Uterus (tissue), 4 donors: Measurements from ENCODE around the gene ENOX2. TPM values are rescaled to one million over a fixed set of nuclear protein-coding genes. Genes with fewer than 3 reads are reported as not detected.

Experiments
- DNase-seq, 2 donors: peaks; one replicate each; pipeline ENCODE4 v3.0.0-alpha.2; 2019 to 2020
- H3K27ac ChIP-seq, 2 donors: fragments of 200-600 bp; sonication (generic); 1 replicate in 1 of 2; 2 replicates in 1 of 2; pipeline ENCODE4 v1.5.1; 2016 to 2018
- H3K27me3 ChIP-seq, 2 donors: fragments of 200-600 bp; sonication (generic); one replicate each; pipeline ENCODE4 v1.5.1; 2018 to 2019; ENCODE audit warnings: control low read depth in 1 of 2
- H3K36me3 ChIP-seq, 2 donors: fragments of 200-600 bp; sonication (generic); one replicate each; pipeline ENCODE4 v1.5.1; 2019; ENCODE audit warnings: control low read depth in 1 of 2
- H3K4me1 ChIP-seq, 2 donors: fragments of 200-600 bp; sonication (generic); one replicate each; pipeline ENCODE4 v1.5.1; 2018 to 2019; ENCODE audit warnings: control low read depth in 1 of 2
- H3K4me3 ChIP-seq, 2 donors: fragments of 200-600 bp; sonication (generic); 1 replicate in 1 of 2; 2 replicates in 1 of 2; pipeline ENCODE4 v1.5.1; 2018 to 2019; ENCODE audit warnings: mild to moderate bottlenecking in 1 of 2
- H3K9me3 ChIP-seq, 2 donors: fragments of 200-600 bp; sonication (generic); one replicate each; pipeline ENCODE4 v1.5.1; 2019; ENCODE audit warnings: control low read depth in 1 of 2
- CTCF ChIP-seq, 4 experiments: fragments of 200-600 bp in 2 of 4; fragments of 450-650 bp in 2 of 4; sonication (generic) in 2 of 4; IDR thresholded peaks; one replicate each; pipeline ENCODE4 v1.5.1; 2016 to 2019; ENCODE audit warnings: antibody characterized with exemption in 4 of 4, mild to moderate bottlenecking in 2 of 4, moderate library complexity in 1 of 4
- POLR2A ChIP-seq, 2 donors: fragments of 450-650 bp; IDR thresholded peaks; one replicate each; pipeline ENCODE4 v1.6.1; 2016; ENCODE audit warnings: antibody characterized with exemption in 2 of 2, mild to moderate bottlenecking in 1 of 2, moderate library complexity in 1 of 2
- intact Hi-C: fragments of 100-400 bp; cut with DNase I; formaldehyde crosslinking; loops from one replicate; pipeline ENCODE4 v1.15.1; 2023; ENCODE audit warnings: low total_unique reads
- total RNA-seq, 4 donors: library from RNA; depleted of rRNA in 3 of 4; stranded (reverse); fragments of >200 nt in 3 of 4; gene quantifications; one replicate each; pipeline versions ENCODE4 v1.1.0 to v1.2.4, GENCODE V29; 2014 to 2023
- donor health status: DM: yes; HTN: yes; CAD: no.

ENOX2 gene
- total RNA-seq, 4 donors from 2014 or later = 8.2 to 19.5 (median 14.8) TPM

- intact Hi-C loops = no loop called here
- H3K36me3 ChIP-seq = no peaks in the 10 kb centered on the region
- DNase-seq = no peak
- no peaks in the 10 kb centered on the region for H3K27me3 ChIP-seq
- H3K4me3 ChIP-seq = no peak overlapping the region
- no peaks in the 10 kb centered on the region for H3K9me3 ChIP-seq
- H3K4me1 ChIP-seq = no peaks in the 10 kb centered on the region
- TF ChIP-seq POLR2A (IDR thresholded peaks at IDR 0.05) (no peak), CTCF (IDR thresholded peaks at IDR 0.05) (no peak)
- no peak overlapping the region for H3K27ac ChIP-seq
These were observed 124.2 kb downstream of the ENOX2 start for GRCh38 chrX:130778773-130779172.

- intact Hi-C loops = no loop called here
- no peaks in the 10 kb centered on the region for H3K36me3 ChIP-seq
- TF ChIP-seq POLR2A (IDR thresholded peaks at IDR 0.05) (no peak), CTCF (IDR thresholded peaks at IDR 0.05) (no peak)
- no peak for DNase-seq
- no peaks in the 10 kb centered on the region for H3K9me3 ChIP-seq
- H3K27ac ChIP-seq = no peak overlapping the region
- H3K27me3 ChIP-seq = no peaks in the 10 kb centered on the region
- no peak overlapping the region for H3K4me3 ChIP-seq
- H3K4me1 ChIP-seq = no peaks in the 10 kb centered on the region
These were observed 127.2 kb downstream of the ENOX2 start for GRCh38 chrX:130775849-130776248.

GRCh38 chrX:130772776-130773143 lies 130.2 kb downstream of the ENOX2 start:
- DNase-seq = no peak
- H3K36me3 ChIP-seq = no peaks in the 10 kb centered on the region
- no peaks in the 10 kb centered on the region for H3K4me1 ChIP-seq
- intact Hi-C loops = no loop called here
- H3K27ac ChIP-seq = no peak overlapping the region
- H3K4me3 ChIP-seq = no peak overlapping the region
- H3K9me3 ChIP-seq = no peaks in the 10 kb centered on the region
- TF ChIP-seq POLR2A (IDR thresholded peaks at IDR 0.05) (no peak), CTCF (IDR thresholded peaks at IDR 0.05) (no peak)
- H3K27me3 ChIP-seq = no peaks in the 10 kb centered on the region

- no peaks in the 10 kb centered on the region for H3K36me3 ChIP-seq
- H3K27me3 ChIP-seq = no peaks in the 10 kb centered on the region
- DNase-seq = no peak
- H3K9me3 ChIP-seq = no peaks in the 10 kb centered on the region
- TF ChIP-seq CTCF (IDR thresholded peaks at IDR 0.05) (no peak), POLR2A (IDR thresholded peaks at IDR 0.05) (no peak)
- intact Hi-C loops = no loop called here
- H3K4me3 ChIP-seq = no peak overlapping the region
- H3K27ac ChIP-seq = no peak overlapping the region
- no peaks in the 10 kb centered on the region for H3K4me1 ChIP-seq
These were observed 130.8 kb downstream of the ENOX2 start for GRCh38 chrX:130772105-130772775.

GRCh38 chrX:130771648-130772047 lies 131.4 kb downstream of the ENOX2 start:
- H3K27ac ChIP-seq = no peak overlapping the region
- intact Hi-C loops = no loop called here
- no peaks in the 10 kb centered on the region for H3K36me3 ChIP-seq
- no peak for DNase-seq
- H3K4me3 ChIP-seq = no peak overlapping the region
- no peaks in the 10 kb centered on the region for H3K4me1 ChIP-seq
- H3K9me3 ChIP-seq = no peaks in the 10 kb centered on the region
- H3K27me3 ChIP-seq = no peaks in the 10 kb centered on the region
- TF ChIP-seq POLR2A (IDR thresholded peaks at IDR 0.05) (no peak), CTCF (IDR thresholded peaks at IDR 0.05) (no peak)
